ENCODE results near the gene CYP2S1.

The CYP2S1 gene

DNA sequence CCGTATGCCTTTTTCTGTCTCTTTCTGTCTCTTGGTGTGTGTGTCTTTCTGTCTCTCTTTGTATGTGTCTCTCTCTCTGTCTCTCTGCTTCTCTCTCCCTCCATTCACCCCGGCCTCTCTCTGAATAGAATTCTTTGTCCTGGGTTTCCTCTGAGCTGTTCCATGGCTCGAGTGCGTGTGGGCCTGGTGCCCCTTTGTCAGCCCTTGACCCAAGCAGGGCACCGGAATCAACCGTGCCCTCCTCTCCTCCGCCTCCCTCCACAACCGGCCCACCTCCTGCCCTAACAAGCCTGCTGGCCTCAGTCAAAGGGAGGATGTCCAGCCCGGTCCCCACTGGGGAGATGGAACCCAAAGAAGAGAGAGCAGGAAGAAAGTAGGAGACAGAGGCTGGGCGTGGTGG, 29.2 kb downstream of the CYP2S1 start:
- no peak overlapping the region for H3K4me3 ChIP-seq (ENCODE audit: low read length)
- no peak for DNase-seq (ENCODE audit: low read depth)
- TF ChIP-seq, protein P1, sequence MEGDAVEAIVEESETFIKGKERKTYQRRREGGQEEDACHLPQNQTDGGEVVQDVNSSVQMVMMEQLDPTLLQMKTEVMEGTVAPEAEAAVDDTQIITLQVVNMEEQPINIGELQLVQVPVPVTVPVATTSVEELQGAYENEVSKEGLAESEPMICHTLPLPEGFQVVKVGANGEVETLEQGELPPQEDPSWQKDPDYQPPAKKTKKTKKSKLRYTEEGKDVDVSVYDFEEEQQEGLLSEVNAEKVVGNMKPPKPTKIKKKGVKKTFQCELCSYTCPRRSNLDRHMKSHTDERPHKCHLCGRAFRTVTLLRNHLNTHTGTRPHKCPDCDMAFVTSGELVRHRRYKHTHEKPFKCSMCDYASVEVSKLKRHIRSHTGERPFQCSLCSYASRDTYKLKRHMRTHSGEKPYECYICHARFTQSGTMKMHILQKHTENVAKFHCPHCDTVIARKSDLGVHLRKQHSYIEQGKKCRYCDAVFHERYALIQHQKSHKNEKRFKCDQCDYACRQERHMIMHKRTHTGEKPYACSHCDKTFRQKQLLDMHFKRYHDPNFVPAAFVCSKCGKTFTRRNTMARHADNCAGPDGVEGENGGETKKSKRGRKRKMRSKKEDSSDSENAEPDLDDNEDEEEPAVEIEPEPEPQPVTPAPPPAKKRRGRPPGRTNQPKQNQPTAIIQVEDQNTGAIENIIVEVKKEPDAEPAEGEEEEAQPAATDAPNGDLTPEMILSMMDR (conservative IDR thresholded peaks at IDR 0.05; ENCODE audit: low read length) = no peak

GRCh38 chr19:41223431-41224234, 30.6 kb downstream of the CYP2S1 start:
- peak; percentile 83 for DNase-seq (ENCODE audit: low read depth)
- peak overlapping the region; percentile 49 for H3K4me3 ChIP-seq (ENCODE audit: low read length)
- TF ChIP-seq, protein P1 (conservative IDR thresholded peaks at IDR 0.05; ENCODE audit: low read length) = no peak

GRCh38 chr19:41224632-41225031, 31.6 kb downstream of the CYP2S1 start:
- TF ChIP-seq, protein P1 (conservative IDR thresholded peaks at IDR 0.05; ENCODE audit: low read length) = no peak
- no peak overlapping the region; the same call in none of the 2 replicates for H3K4me3 ChIP-seq (ENCODE audit: low read length)
- no peak for DNase-seq (ENCODE audit: low read depth)

DNA sequence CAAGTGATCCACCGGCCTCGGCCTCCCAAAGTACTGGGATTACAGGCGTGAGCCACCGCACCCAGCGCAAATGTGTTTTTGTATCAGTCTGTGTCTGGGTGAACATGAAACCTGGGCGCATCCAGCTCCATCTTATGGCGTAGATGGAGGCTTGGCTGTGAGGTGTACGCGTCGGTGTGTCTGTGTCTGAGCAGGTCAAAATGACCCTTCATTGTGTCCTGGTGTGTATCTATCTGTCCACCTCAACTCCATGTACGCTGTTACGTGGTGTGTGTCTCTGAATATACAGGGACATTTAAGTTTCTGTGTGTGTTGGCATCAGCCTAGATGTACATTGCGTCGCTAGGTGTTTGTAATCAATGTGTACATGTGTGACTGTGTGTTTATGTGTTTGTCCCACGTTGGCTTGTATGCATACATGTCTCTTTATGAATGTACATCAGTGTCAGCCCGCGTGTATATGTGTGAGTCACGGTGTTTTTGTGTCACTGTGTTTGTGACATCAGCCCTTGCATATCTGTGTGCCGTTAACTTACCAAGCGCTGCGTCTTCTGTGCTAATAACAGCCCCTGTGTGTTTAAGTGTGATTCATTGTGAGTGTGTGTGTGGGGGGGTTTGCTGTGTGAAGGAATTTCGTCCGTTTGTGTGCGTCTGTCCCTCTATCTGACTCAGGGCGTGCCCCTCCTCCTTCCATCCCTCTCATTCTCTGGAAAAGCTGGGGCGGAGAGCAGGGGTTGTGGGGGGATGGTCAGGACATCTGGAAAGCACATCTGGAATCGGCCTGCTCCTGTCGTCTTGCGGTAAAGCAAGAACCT, 32.4 kb downstream of the CYP2S1 start:
- TF ChIP-seq, protein P1 (conservative IDR thresholded peaks at IDR 0.05; ENCODE audit: low read length) = no peak
- H3K4me3 ChIP-seq (ENCODE audit: low read length) = peak overlapping the region; percentile 56
- DNase-seq (ENCODE audit: low read depth) = peak; percentile 100

- peak; percentile 93 for DNase-seq (ENCODE audit: low read depth)
- TF ChIP-seq, protein P1 (conservative IDR thresholded peaks at IDR 0.05; ENCODE audit: low read length) = no peak
- H3K4me3 ChIP-seq (ENCODE audit: low read length) = peak overlapping the region; percentile 56
Observed at GRCh38 chr19:41226053-41226873, 33.2 kb downstream of the CYP2S1 start.

DNA sequence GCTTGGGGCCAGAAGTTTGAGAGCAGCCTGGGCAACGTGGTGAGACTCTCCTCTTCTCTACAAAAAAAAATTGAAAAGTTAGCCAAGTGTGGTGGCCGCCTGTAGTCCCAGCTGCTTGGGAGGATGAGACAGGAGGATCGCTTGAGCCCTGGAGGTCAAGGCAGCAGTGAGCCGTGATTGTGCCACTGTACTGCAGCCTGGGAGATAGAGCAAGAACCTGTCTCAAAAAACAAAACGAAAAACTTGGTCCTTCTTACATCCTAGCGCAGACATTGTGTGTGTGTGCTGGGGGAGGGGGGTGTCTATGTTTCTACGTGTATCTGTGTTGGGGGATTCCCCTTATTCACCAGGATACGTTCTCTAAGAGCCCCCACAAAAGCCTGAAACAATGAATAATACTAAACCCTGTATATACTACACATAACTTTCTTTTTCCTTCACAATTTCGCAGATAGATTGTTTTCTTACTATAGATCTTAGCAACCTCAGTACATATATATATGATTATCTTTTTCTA, 33.9 kb downstream of the CYP2S1 start:
- DNase-seq (ENCODE audit: low read depth) = no peak
- TF ChIP-seq, protein P1 (conservative IDR thresholded peaks at IDR 0.05; ENCODE audit: low read length) = no peak
- H3K4me3 ChIP-seq (ENCODE audit: low read length) = peak overlapping the region; percentile 51

All from AG10803 (cell line).